ENCODE results near the gene AFF1. TPM values are rescaled to one million over a fixed set of nuclear protein-coding genes. Genes with fewer than 3 reads are reported as not detected.

AFF1 gene
- total RNA-seq, 1 experiment from 2014 or later = 93.4 TPM

GRCh38 chr4:87075876-87076275 lies 141.1 kb downstream of the AFF1 start:
- ChIA-PET CTCF (no interaction called here), POLR2A (interaction anchor here (0.5 kb wide), 1 partner anchor 95 kb away, joined by 5 read pairs; no protein-coding TSS in a partner anchor)
- TF ChIP-seq, protein P1, sequence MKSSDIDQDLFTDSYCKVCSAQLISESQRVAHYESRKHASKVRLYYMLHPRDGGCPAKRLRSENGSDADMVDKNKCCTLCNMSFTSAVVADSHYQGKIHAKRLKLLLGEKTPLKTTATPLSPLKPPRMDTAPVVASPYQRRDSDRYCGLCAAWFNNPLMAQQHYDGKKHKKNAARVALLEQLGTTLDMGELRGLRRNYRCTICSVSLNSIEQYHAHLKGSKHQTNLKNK (CRISPR knock-in tag; IDR thresholded peaks at IDR 0.05) = no peak
- ATAC-seq (no peak), DNase-seq (ENCODE audit: low spot score) (no peak)
- peaks cover 6% of the 10 kb centered on the region for H3K9me3 Mint-ChIP-seq
- peaks cover 55% of the 10 kb centered on the region for H3K4me1 Mint-ChIP-seq
- no peaks in the 10 kb centered on the region for H3K27me3 Mint-ChIP-seq (ENCODE audit: low read depth)
- H3K36me3 Mint-ChIP-seq = 0 out of 2 replicates have a peak, but pooled peaks cover 4% of the 10 kb centered on the region
- no peak overlapping the region; the same call in 1 of the 2 replicates for H3K27ac Mint-ChIP-seq
- no peak overlapping the region for H3K4me3 Mint-ChIP-seq

GRCh38 chr4:87076690-87077358 lies 142.0 kb downstream of the AFF1 start:
- POLR2A ChIA-PET = no interaction called here
- no peak for TF ChIP-seq TP53 (CRISPR knock-in tag; IDR thresholded peaks at IDR 0.05)
- no peak for TF ChIP-seq ZNF396 (CRISPR knock-in tag; IDR thresholded peaks at IDR 0.05; ENCODE audit: borderline replicate concordance)
- TF ChIP-seq NFE2L1 (CRISPR knock-in tag; IDR thresholded peaks at IDR 0.05) = no peak
- TF ChIP-seq, protein P2, sequence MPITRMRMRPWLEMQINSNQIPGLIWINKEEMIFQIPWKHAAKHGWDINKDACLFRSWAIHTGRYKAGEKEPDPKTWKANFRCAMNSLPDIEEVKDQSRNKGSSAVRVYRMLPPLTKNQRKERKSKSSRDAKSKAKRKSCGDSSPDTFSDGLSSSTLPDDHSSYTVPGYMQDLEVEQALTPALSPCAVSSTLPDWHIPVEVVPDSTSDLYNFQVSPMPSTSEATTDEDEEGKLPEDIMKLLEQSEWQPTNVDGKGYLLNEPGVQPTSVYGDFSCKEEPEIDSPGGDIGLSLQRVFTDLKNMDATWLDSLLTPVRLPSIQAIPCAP (CRISPR knock-in tag; IDR thresholded peaks at IDR 0.05) = no peak
- TF ChIP-seq, protein P3, sequence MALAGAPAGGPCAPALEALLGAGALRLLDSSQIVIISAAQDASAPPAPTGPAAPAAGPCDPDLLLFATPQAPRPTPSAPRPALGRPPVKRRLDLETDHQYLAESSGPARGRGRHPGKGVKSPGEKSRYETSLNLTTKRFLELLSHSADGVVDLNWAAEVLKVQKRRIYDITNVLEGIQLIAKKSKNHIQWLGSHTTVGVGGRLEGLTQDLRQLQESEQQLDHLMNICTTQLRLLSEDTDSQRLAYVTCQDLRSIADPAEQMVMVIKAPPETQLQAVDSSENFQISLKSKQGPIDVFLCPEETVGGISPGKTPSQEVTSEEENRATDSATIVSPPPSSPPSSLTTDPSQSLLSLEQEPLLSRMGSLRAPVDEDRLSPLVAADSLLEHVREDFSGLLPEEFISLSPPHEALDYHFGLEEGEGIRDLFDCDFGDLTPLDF (CRISPR knock-in tag; IDR thresholded peaks at IDR 0.05) = no peak
- TF ChIP-seq RORB (CRISPR knock-in tag; IDR thresholded peaks at IDR 0.05) = no peak
- TF ChIP-seq, protein P4, sequence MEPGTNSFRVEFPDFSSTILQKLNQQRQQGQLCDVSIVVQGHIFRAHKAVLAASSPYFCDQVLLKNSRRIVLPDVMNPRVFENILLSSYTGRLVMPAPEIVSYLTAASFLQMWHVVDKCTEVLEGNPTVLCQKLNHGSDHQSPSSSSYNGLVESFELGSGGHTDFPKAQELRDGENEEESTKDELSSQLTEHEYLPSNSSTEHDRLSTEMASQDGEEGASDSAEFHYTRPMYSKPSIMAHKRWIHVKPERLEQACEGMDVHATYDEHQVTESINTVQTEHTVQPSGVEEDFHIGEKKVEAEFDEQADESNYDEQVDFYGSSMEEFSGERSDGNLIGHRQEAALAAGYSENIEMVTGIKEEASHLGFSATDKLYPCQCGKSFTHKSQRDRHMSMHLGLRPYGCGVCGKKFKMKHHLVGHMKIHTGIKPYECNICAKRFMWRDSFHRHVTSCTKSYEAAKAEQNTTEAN (CRISPR knock-in tag; IDR thresholded peaks at IDR 0.05) = no peak
- TF ChIP-seq HMGA2 (CRISPR knock-in tag; IDR thresholded peaks at IDR 0.05) = no peak
- no peak for TF ChIP-seq HMGXB4 (CRISPR knock-in tag; IDR thresholded peaks at IDR 0.05)
- no peak for TF ChIP-seq AFF4 (CRISPR knock-in tag; IDR thresholded peaks at IDR 0.05; ENCODE audit: borderline replicate concordance)
- TF ChIP-seq OVOL2 (CRISPR knock-in tag; IDR thresholded peaks at IDR 0.05; ENCODE audit: borderline replicate concordance) = no peak
- no peak for TF ChIP-seq ZNF317 (CRISPR knock-in tag; IDR thresholded peaks at IDR 0.05; ENCODE audit: borderline replicate concordance, low read depth)
- no peak for TF ChIP-seq SP1 (CRISPR knock-in tag; conservative IDR thresholded peaks at IDR 0.05)
- TF ChIP-seq ZNF219 (CRISPR knock-in tag; IDR thresholded peaks at IDR 0.05; ENCODE audit: borderline replicate concordance) = no peak
- no peak for TF ChIP-seq ESRRA (CRISPR knock-in tag; IDR thresholded peaks at IDR 0.05; ENCODE audit: borderline replicate concordance)
- TF ChIP-seq, protein P1 (CRISPR knock-in tag; IDR thresholded peaks at IDR 0.05) = no peak
- no peak for TF ChIP-seq ATF3 (CRISPR knock-in tag; conservative IDR thresholded peaks at IDR 0.05)
- no peak for TF ChIP-seq RELA (CRISPR knock-in tag; IDR thresholded peaks at IDR 0.05; ENCODE audit: borderline replicate concordance)
- TF ChIP-seq CTCF (IDR thresholded peaks at IDR 0.05) = no peak
- Mint-ChIP-seq H3K36me3 (0 out of 2 replicates have a peak, but pooled peaks cover 4% of the 10 kb centered on the region), H3K27ac (0 out of 2 replicates have a peak overlapping the region, but pooled peaks have one; percentile 57), H3K4me1 (peaks cover 57% of the 10 kb centered on the region), H3K9me3 (peaks cover 3% of the 10 kb centered on the region), H3K4me3 (no peak overlapping the region), H3K27me3 (ENCODE audit: low read depth) (no peaks in the 10 kb centered on the region)
- ATAC-seq (no peak), DNase-seq (ENCODE audit: low spot score) (no peak)
- CTCF ChIA-PET = no interaction called here

All from WTC11 (cell line).